Astrocyte (in vitro differentiated cells and primary cell): ENCODE data around the gene TBC1D5.

Source experiments
- CTCF ChIP-seq: IDR thresholded peaks from 2 replicates; pipeline ENCODE4 v1.5.1; 2011; ENCODE audit warnings: low read depth, mild to moderate bottlenecking, inconsistent platforms, low read length, moderate library complexity; ENCODE audit not compliant: insufficient read depth
- EZH2 ChIP-seq: IDR thresholded peaks from 2 replicates; pipeline ENCODE4 v1.6.1; 2012; ENCODE audit warnings: mild to moderate bottlenecking, low read length, inconsistent platforms; ENCODE audit not compliant: insufficient read depth

- TF ChIP-seq CTCF, result no peak
- TF ChIP-seq EZH2, result no peak
Observed at GRCh38 chr3:17765819-17766472, 23.5 kb upstream of the TBC1D5 start.
